Tibial nerve (tissue), 4 donors: ENCODE results near the gene SAMHD1. TPM values are rescaled to one million over a fixed set of nuclear protein-coding genes. Genes with fewer than 3 reads are reported as not detected.

Experiments used
- DNase-seq, 2 donors: peaks; one replicate each; pipeline ENCODE4 v3.0.0-alpha.2; 2019; ENCODE audit warnings: low spot score in 2 of 2
- H3K27ac ChIP-seq, 4 donors: fragments of 200-600 bp; sonication (generic) in 3 of 4; one replicate each; pipeline ENCODE4 v1.5.1; 2017 to 2019; ENCODE audit warnings: mild to moderate bottlenecking in 1 of 4
- H3K27me3 ChIP-seq, 2 donors: fragments of 200-600 bp; sonication (generic) in 1 of 2; one replicate each; pipeline versions ENCODE4 v1.5.1 to v1.6.0; 2017 to 2019
- H3K36me3 ChIP-seq, 3 donors: fragments of 200-600 bp; sonication (generic); one replicate each; pipeline ENCODE4 v1.5.1; 2018 to 2019
- H3K4me1 ChIP-seq, 4 donors: fragments of 200-600 bp; sonication (generic) in 3 of 4; one replicate each; pipeline ENCODE4 v1.5.1; 2017 to 2019
- H3K4me3 ChIP-seq, 4 donors: fragments of 200-600 bp; sonication (generic) in 3 of 4; one replicate each; pipeline ENCODE4 v1.5.1; 2017 to 2019; ENCODE audit warnings: mild to moderate bottlenecking in 1 of 4, moderate library complexity in 1 of 4
- H3K9me3 ChIP-seq, 4 donors: fragments of 200-600 bp; sonication (generic) in 3 of 4; one replicate each; pipeline ENCODE4 v1.5.1; 2017 to 2019
- CTCF ChIP-seq, 5 experiments: fragments of 200-600 bp in 3 of 5; fragments of 450-650 bp in 2 of 5; sonication (generic) in 3 of 5; IDR thresholded peaks; one replicate each; pipeline ENCODE4 v1.5.1; 2016 to 2019; ENCODE audit warnings: antibody characterized with exemption in 5 of 5, mild to moderate bottlenecking in 3 of 5, moderate library complexity in 2 of 5
- EP300 ChIP-seq, 2 donors: sonication (generic); formaldehyde crosslinking; IDR thresholded peaks; one replicate each; pipeline ENCODE4 v1.6.1; 2017; ENCODE audit warnings: antibody characterized with exemption in 2 of 2, mild to moderate bottlenecking in 1 of 2
- POLR2A ChIP-seq, 2 donors: fragments of 450-650 bp; IDR thresholded peaks; one replicate each; pipeline ENCODE4 v1.6.1; 2017; ENCODE audit warnings: antibody characterized with exemption in 2 of 2, mild to moderate bottlenecking in 2 of 2, moderate library complexity in 2 of 2
- WGBS, 2 donors: methylation state at CpG; one replicate each; pipeline ENCODE4 v1.1.5; 2018; 5-methylcytosine and 5-hydroxymethylcytosine counted together
- total RNA-seq, 4 donors: library from RNA; depleted of rRNA; stranded (reverse); fragments of >200 nt; gene quantifications; one replicate each; pipeline ENCODE4 v1.1.0, GENCODE V29; 2016

Gene SAMHD1
- total RNA-seq, 4 donors from 2014 or later = 466 to 595 (median 566) TPM

GRCh38 chr20:36920334-36920730 lies 31.2 kb downstream of the SAMHD1 start:
- Histone ChIP-seq H3K36me3 (peaks cover 2 to 98% (median 21%) of the 10 kb centered on the region in 3 donors), H3K27me3 (no peaks in the 10 kb centered on the region), H3K9me3 (no peaks in the 10 kb centered on the region), H3K27ac (peak overlapping the region in 2 of 4 donors; percentile 51), H3K4me3 (no peak overlapping the region), H3K4me1 (peaks cover 0 to 51% (median 8%) of the 10 kb centered on the region in 4 donors)
- WGBS, 2 donors = 82 to 91% methylated on average over 7 to 8 of the region's 8 CpGs
- no peak for TF ChIP-seq EP300 (IDR thresholded peaks at IDR 0.05)
- TF ChIP-seq CTCF (IDR thresholded peaks at IDR 0.05) = no peak
- TF ChIP-seq POLR2A (IDR thresholded peaks at IDR 0.05) = no peak
- no peak for DNase-seq

GRCh38 chr20:36919715-36920333 lies 31.7 kb downstream of the SAMHD1 start:
- Histone ChIP-seq H3K4me3 (no peak overlapping the region), H3K27ac (peak overlapping the region in 2 of 4 donors; percentile 51), H3K36me3 (peaks cover 2 to 98% (median 21%) of the 10 kb centered on the region in 3 donors), H3K27me3 (no peaks in the 10 kb centered on the region), H3K9me3 (no peaks in the 10 kb centered on the region), H3K4me1 (peaks cover 0 to 46% (median 7%) of the 10 kb centered on the region in 4 donors)
- WGBS, 2 donors = 4 to 8% methylated on average over 2 of the region's 2 CpGs
- no peak for TF ChIP-seq POLR2A (IDR thresholded peaks at IDR 0.05)
- TF ChIP-seq EP300 (IDR thresholded peaks at IDR 0.05) = peak in 1 of 2 donors; percentile 16
- peak; percentile 71 to 86 (median 82) for TF ChIP-seq CTCF (IDR thresholded peaks at IDR 0.05)
- DNase-seq = no peak

DNA sequence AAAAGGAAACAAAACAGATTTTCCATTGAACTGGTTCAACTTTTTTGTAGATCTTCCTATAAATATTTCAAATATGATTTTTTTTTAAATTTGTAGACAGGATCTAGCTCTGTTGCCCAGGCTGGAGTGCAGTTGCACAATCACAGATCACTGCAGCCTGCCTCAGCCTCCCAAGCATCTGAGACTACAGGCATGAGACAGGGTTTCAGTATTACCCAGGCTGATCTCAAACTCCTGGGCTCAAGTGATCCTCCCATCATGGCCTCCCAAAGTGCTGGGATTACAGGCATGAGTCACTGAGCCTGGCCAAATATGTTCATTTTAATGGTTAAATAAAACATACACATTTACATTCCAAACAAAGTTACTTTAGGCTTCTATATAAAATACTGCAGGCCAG lies 33.6 kb downstream of the SAMHD1 start:
- Histone ChIP-seq H3K4me3 (no peak overlapping the region), H3K4me1 (peaks cover 0 to 29% (median 3%) of the 10 kb centered on the region in 4 donors), H3K9me3 (no peaks in the 10 kb centered on the region), H3K27ac (peak overlapping the region in 1 of 4 donors; percentile 37), H3K36me3 (peaks cover 2 to 98% (median 21%) of the 10 kb centered on the region in 3 donors), H3K27me3 (no peaks in the 10 kb centered on the region)
- DNase-seq = no peak
- TF ChIP-seq CTCF (IDR thresholded peaks at IDR 0.05) = no peak
- TF ChIP-seq POLR2A (IDR thresholded peaks at IDR 0.05) = no peak
- no peak for TF ChIP-seq EP300 (IDR thresholded peaks at IDR 0.05)

DNA sequence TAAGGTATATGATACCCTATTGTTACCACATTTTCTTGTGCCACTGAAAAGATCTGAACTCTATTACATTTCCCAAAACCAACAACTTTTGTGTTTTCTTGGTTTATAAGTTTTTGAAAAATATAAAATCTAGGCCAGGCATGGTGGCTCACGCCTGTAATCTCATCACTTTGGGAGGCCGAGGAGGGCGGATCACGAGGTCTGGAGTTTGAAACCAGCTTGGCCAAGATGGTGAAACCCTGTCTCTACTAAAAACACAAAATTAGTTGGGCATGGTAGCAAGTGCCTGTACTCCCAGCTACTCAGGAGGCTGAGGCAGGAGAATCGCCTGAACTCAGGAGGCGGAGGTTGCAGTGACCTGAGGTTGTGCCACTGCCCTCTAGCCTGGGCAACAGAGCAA lies 34.3 kb downstream of the SAMHD1 start:
- Histone ChIP-seq H3K27ac (no peak overlapping the region), H3K9me3 (no peaks in the 10 kb centered on the region), H3K4me1 (peaks cover 0 to 24% (median 3%) of the 10 kb centered on the region in 4 donors), H3K36me3 (peaks cover 2 to 96% (median 21%) of the 10 kb centered on the region in 3 donors), H3K27me3 (no peaks in the 10 kb centered on the region), H3K4me3 (no peak overlapping the region)
- DNase-seq = no peak
- WGBS, 2 donors = 94 to 99% methylated on average over 6 of the region's 6 CpGs
- no peak for TF ChIP-seq EP300 (IDR thresholded peaks at IDR 0.05)
- TF ChIP-seq POLR2A (IDR thresholded peaks at IDR 0.05) = no peak
- TF ChIP-seq CTCF (IDR thresholded peaks at IDR 0.05) = no peak

GRCh38 chr20:36916199-36916598 lies 35.3 kb downstream of the SAMHD1 start:
- H3K36me3 ChIP-seq = peaks cover 6 to 96% (median 21%) of the 10 kb centered on the region in 3 donors

More at GRCh38 chr20:36916199-36916598, 35.3 kb downstream of the SAMHD1 start:
- 91% methylated on average over 2 of the region's 2 CpGs for WGBS, 2 donors
- no peaks in the 10 kb centered on the region for H3K9me3 ChIP-seq
- TF ChIP-seq EP300 (IDR thresholded peaks at IDR 0.05) (no peak), CTCF (IDR thresholded peaks at IDR 0.05) (no peak), POLR2A (IDR thresholded peaks at IDR 0.05) (no peak)
- H3K27me3 ChIP-seq = no peaks in the 10 kb centered on the region
- peak overlapping the region in 1 of 4 donors; percentile 21 for H3K27ac ChIP-seq
- peaks cover 0 to 16% (median 3%) of the 10 kb centered on the region in 4 donors for H3K4me1 ChIP-seq
- H3K4me3 ChIP-seq = no peak overlapping the region
- DNase-seq = no peak
